Measurements from ENCODE around the gene PPFIBP1.

Gene PPFIBP1

GRCh38 chr12:27575762-27576118 is 51.7 kb downstream of the PPFIBP1 start:
- no peak overlapping the region for H3K4me3 ChIP-seq (replicated peaks; ENCODE audit: insufficient read depth, low read length)
- no peak overlapping the region for H3K27ac ChIP-seq (replicated peaks)
- no peak for TF ChIP-seq REST (IDR thresholded peaks at IDR 0.05; ENCODE audit: insufficient replicate concordance, low read depth)
- TF ChIP-seq SPI1 (IDR thresholded peaks at IDR 0.05; ENCODE audit: borderline replicate concordance, low read depth) = no peak
- no peak for TF ChIP-seq POLR2AphosphoS5 (IDR thresholded peaks at IDR 0.05; ENCODE audit: low read depth)
- TF ChIP-seq, protein P1, sequence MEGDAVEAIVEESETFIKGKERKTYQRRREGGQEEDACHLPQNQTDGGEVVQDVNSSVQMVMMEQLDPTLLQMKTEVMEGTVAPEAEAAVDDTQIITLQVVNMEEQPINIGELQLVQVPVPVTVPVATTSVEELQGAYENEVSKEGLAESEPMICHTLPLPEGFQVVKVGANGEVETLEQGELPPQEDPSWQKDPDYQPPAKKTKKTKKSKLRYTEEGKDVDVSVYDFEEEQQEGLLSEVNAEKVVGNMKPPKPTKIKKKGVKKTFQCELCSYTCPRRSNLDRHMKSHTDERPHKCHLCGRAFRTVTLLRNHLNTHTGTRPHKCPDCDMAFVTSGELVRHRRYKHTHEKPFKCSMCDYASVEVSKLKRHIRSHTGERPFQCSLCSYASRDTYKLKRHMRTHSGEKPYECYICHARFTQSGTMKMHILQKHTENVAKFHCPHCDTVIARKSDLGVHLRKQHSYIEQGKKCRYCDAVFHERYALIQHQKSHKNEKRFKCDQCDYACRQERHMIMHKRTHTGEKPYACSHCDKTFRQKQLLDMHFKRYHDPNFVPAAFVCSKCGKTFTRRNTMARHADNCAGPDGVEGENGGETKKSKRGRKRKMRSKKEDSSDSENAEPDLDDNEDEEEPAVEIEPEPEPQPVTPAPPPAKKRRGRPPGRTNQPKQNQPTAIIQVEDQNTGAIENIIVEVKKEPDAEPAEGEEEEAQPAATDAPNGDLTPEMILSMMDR (IDR thresholded peaks at IDR 0.05; ENCODE audit: insufficient read depth, low read length) = no peak
- TF ChIP-seq GABPA (IDR thresholded peaks at IDR 0.05; ENCODE audit: low read depth) = no peak
- no peak for DNase-seq (ENCODE audit: low read depth in 1 of 2, low spot score in 1 of 2)
- H3K27me3 ChIP-seq (ENCODE audit: insufficient read depth, poor library complexity, severe bottlenecking) = no peaks in the 10 kb centered on the region

GRCh38 chr12:27576667-27577347 is 52.8 kb downstream of the PPFIBP1 start:
- Histone ChIP-seq H3K27me3 (ENCODE audit: insufficient read depth, poor library complexity, severe bottlenecking) (no peaks in the 10 kb centered on the region), H3K27ac (replicated peaks) (no peak overlapping the region), H3K4me3 (replicated peaks; ENCODE audit: insufficient read depth, low read length) (no peak overlapping the region)
- no peak for DNase-seq (ENCODE audit: low read depth in 1 of 2, low spot score in 1 of 2)
- TF ChIP-seq POLR2AphosphoS5 (IDR thresholded peaks at IDR 0.05; ENCODE audit: low read depth) (no peak), SPI1 (IDR thresholded peaks at IDR 0.05; ENCODE audit: borderline replicate concordance, low read depth) (no peak), GABPA (IDR thresholded peaks at IDR 0.05; ENCODE audit: low read depth) (no peak), REST (IDR thresholded peaks at IDR 0.05; ENCODE audit: insufficient replicate concordance, low read depth) (no peak)
- TF ChIP-seq, protein P1 (IDR thresholded peaks at IDR 0.05; ENCODE audit: insufficient read depth, low read length) = no peak

GRCh38 chr12:27577688-27578087 is 53.7 kb downstream of the PPFIBP1 start:
- no peak for DNase-seq (ENCODE audit: low read depth in 1 of 2, low spot score in 1 of 2)
- Histone ChIP-seq H3K4me3 (replicated peaks; ENCODE audit: insufficient read depth, low read length) (no peak overlapping the region), H3K27me3 (ENCODE audit: insufficient read depth, poor library complexity, severe bottlenecking) (no peaks in the 10 kb centered on the region), H3K27ac (replicated peaks) (no peak overlapping the region)
- TF ChIP-seq REST (IDR thresholded peaks at IDR 0.05; ENCODE audit: insufficient replicate concordance, low read depth) (no peak), GABPA (IDR thresholded peaks at IDR 0.05; ENCODE audit: low read depth) (no peak), SPI1 (IDR thresholded peaks at IDR 0.05; ENCODE audit: borderline replicate concordance, low read depth) (no peak)
